Esophagus squamous epithelium (tissue), 4 donors: ENCODE results near the gene USP53.

ENCODE experiments used
- CTCF ChIP-seq, 6 experiments: fragments of 450-650 bp in 4 of 6; fragments of 200-600 bp in 2 of 6; sonication (generic) in 2 of 6; IDR thresholded peaks; one replicate each; pipeline ENCODE4 v1.5.1; 2016 to 2019; ENCODE audit warnings: antibody characterized with exemption in 6 of 6, mild to moderate bottlenecking in 4 of 6, moderate library complexity in 4 of 6
- POLR2A ChIP-seq, 4 donors: fragments of 450-650 bp; IDR thresholded peaks; one replicate each; pipeline ENCODE4 v1.6.1; 2017; ENCODE audit warnings: antibody characterized with exemption in 4 of 4, mild to moderate bottlenecking in 4 of 4, moderate library complexity in 3 of 4

GRCh38 chr4:119231491-119231890, 19.0 kb downstream of the USP53 start:
- TF ChIP-seq CTCF (IDR thresholded peaks at IDR 0.05) (no peak), POLR2A (IDR thresholded peaks at IDR 0.05) (no peak)
